Measurements from ENCODE around the gene FILIP1L.

DNA sequence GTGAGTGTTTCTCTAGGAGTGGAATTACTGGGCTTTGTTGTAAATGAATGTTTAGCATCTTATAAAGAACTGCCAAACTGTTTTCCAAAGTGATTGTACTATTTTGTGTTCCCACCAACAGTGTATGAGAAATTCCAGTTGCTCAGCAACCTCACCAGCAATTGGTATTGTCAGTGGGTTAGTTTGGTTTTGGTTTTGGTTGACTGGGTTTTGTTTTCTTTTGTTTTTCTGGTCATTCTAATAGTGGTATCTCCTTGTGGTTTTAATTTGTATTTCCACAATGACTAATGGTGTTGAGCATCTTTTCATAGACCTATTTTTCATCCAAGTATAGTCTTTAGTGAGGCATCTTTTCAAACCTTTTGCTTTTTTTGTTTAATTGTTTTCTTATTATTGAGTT lies 27.1 kb downstream of the FILIP1L start:
- no peak for TF ChIP-seq POLR2AphosphoS5 (IDR thresholded peaks at IDR 0.05; ENCODE audit: low read depth, low read length)
- TF ChIP-seq, protein P1, sequence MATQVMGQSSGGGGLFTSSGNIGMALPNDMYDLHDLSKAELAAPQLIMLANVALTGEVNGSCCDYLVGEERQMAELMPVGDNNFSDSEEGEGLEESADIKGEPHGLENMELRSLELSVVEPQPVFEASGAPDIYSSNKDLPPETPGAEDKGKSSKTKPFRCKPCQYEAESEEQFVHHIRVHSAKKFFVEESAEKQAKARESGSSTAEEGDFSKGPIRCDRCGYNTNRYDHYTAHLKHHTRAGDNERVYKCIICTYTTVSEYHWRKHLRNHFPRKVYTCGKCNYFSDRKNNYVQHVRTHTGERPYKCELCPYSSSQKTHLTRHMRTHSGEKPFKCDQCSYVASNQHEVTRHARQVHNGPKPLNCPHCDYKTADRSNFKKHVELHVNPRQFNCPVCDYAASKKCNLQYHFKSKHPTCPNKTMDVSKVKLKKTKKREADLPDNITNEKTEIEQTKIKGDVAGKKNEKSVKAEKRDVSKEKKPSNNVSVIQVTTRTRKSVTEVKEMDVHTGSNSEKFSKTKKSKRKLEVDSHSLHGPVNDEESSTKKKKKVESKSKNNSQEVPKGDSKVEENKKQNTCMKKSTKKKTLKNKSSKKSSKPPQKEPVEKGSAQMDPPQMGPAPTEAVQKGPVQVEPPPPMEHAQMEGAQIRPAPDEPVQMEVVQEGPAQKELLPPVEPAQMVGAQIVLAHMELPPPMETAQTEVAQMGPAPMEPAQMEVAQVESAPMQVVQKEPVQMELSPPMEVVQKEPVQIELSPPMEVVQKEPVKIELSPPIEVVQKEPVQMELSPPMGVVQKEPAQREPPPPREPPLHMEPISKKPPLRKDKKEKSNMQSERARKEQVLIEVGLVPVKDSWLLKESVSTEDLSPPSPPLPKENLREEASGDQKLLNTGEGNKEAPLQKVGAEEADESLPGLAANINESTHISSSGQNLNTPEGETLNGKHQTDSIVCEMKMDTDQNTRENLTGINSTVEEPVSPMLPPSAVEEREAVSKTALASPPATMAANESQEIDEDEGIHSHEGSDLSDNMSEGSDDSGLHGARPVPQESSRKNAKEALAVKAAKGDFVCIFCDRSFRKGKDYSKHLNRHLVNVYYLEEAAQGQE (IDR thresholded peaks at IDR 0.05; ENCODE audit: insufficient read depth in 1 of 2, low read depth in 2 of 2, low read length in 2 of 2): no peak
- no peak for TF ChIP-seq FOXP2 (optimal IDR thresholded peaks at IDR 0.05; ENCODE audit: borderline replicate concordance, extremely low read depth, extremely low read length, insufficient read depth)
- no peak for TF ChIP-seq TAF1 (IDR thresholded peaks at IDR 0.05; ENCODE audit: borderline replicate concordance, insufficient read depth, low read length)
